Activated naive CD4-positive, alpha-beta T cell treated with anti-CD3 and anti-CD28 coated beads, Interleukin-2, amount 50 U/mL, for 72 hours (primary cell): ENCODE measurements around the gene LPAR5. TPM values are rescaled to one million over a fixed set of nuclear protein-coding genes. Genes with fewer than 3 reads are reported as not detected.

Experiments
- ATAC-seq, 2 donors: fragments of 150-1000 bp; cut with Tn5 transposase; 2 replicates each; pipeline ENCODE4 v1.10.0; 2021; ENCODE audit warnings: mild to moderate bottlenecking in 2 of 2, moderate library complexity in 2 of 2
- DNase-seq, 2 donors: peaks; one replicate each; pipeline ENCODE4 v3.0.0; 2021 to 2022; ENCODE audit warnings: low spot score in 2 of 2
- H3K27ac Mint-ChIP-seq, 2 donors: one replicate each; pipeline ENCODE4 v1.8.0; 2022; ENCODE audit warnings: mild to moderate bottlenecking in 2 of 2, mixed read lengths in 2 of 2
- H3K36me3 Mint-ChIP-seq, 2 donors: one replicate each; pipeline ENCODE4 v1.8.0; 2022; ENCODE audit warnings: mixed read lengths in 2 of 2
- H3K9me3 Mint-ChIP-seq, 2 donors: one replicate each; pipeline ENCODE4 v1.8.0; 2022; ENCODE audit warnings: mixed read lengths in 2 of 2
- total RNA-seq, 2 donors: library from RNA; stranded (reverse); gene quantifications; one replicate each; pipeline ENCODE4 v1.2.3, GENCODE V29; 2022

Gene LPAR5
- total RNA-seq, 2 donors from 2014 or later: 2.8 to 5.1 TPM

- H3K36me3 Mint-ChIP-seq: peaks cover 12 to 43% of the 10 kb centered on the region in 2 donors
- DNase-seq (no peak), ATAC-seq (no peak)
- H3K9me3 Mint-ChIP-seq: peaks cover 6 to 16% of the 10 kb centered on the region in 2 donors
- H3K27ac Mint-ChIP-seq: no peak overlapping the region
Observed at GRCh38 chr12:6644903-6645302, 9.1 kb upstream of the LPAR5 start.

- Mint-ChIP-seq H3K9me3 (peaks cover 6 to 16% of the 10 kb centered on the region in 2 donors), H3K36me3 (peaks cover 12 to 43% of the 10 kb centered on the region in 2 donors), H3K27ac (no peak overlapping the region)
- no peak for DNase-seq
- no peak for ATAC-seq
Observed at GRCh38 chr12:6644257-6644596, 8.5 kb upstream of the LPAR5 start.

- H3K9me3 Mint-ChIP-seq: peaks cover 6 to 16% of the 10 kb centered on the region in 2 donors
- H3K36me3 Mint-ChIP-seq: peaks cover 12 to 43% of the 10 kb centered on the region in 2 donors
- H3K27ac Mint-ChIP-seq: no peak overlapping the region
- ATAC-seq: no peak
- DNase-seq: no peak
Observed at GRCh38 chr12:6643569-6644256, 8.0 kb upstream of the LPAR5 start.

- DNase-seq: no peak
- H3K36me3 Mint-ChIP-seq: peaks cover 6 to 28% of the 10 kb centered on the region in 2 donors
- no peak for ATAC-seq
- no peak overlapping the region for H3K27ac Mint-ChIP-seq
- peaks cover 6 to 16% of the 10 kb centered on the region in 2 donors for H3K9me3 Mint-ChIP-seq
Observed at GRCh38 chr12:6641131-6641530, 5.4 kb upstream of the LPAR5 start.

GRCh38 chr12:6640497-6640896, 4.7 kb upstream of the LPAR5 start:
- no peak for ATAC-seq
- peaks cover 6 to 28% of the 10 kb centered on the region in 2 donors for H3K36me3 Mint-ChIP-seq
- H3K9me3 Mint-ChIP-seq: peaks cover 6 to 16% of the 10 kb centered on the region in 2 donors
- peak overlapping the region in 1 of 2 donors; percentile 11 for H3K27ac Mint-ChIP-seq
- no peak for DNase-seq

- Mint-ChIP-seq H3K9me3 (peaks cover 1 to 8% of the 10 kb centered on the region in 2 donors), H3K36me3 (peaks cover 3 to 16% of the 10 kb centered on the region in 2 donors), H3K27ac (no peak overlapping the region)
- DNase-seq (no peak), ATAC-seq (no peak)
Observed at GRCh38 chr12:6639151-6639801, 3.5 kb upstream of the LPAR5 start.

GRCh38 chr12:6638305-6638704, 2.5 kb upstream of the LPAR5 start:
- no peak for ATAC-seq
- peaks cover 0 to 6% of the 10 kb centered on the region in 2 donors for H3K36me3 Mint-ChIP-seq
- H3K27ac Mint-ChIP-seq: peak overlapping the region; percentile 17 to 44
- peaks cover 0 to 5% of the 10 kb centered on the region in 2 donors for H3K9me3 Mint-ChIP-seq
- DNase-seq: no peak

- ATAC-seq: peak; percentile 67 to 85
- H3K36me3 Mint-ChIP-seq: peaks cover 0 to 5% of the 10 kb centered on the region in 2 donors
- H3K9me3 Mint-ChIP-seq: no peaks in the 10 kb centered on the region
- no peak for DNase-seq
- peak overlapping the region in 1 of 2 donors; percentile 24 for H3K27ac Mint-ChIP-seq
Observed at GRCh38 chr12:6635375-6635855, 344 bp downstream of the LPAR5 start.

GRCh38 chr12:6632026-6632983, 3.5 kb downstream of the LPAR5 start:
- peak; percentile 60 to 75 for ATAC-seq
- H3K9me3 Mint-ChIP-seq: no peaks in the 10 kb centered on the region
- peak overlapping the region; percentile 98 to 99 for H3K27ac Mint-ChIP-seq
- H3K36me3 Mint-ChIP-seq: peaks cover 0 to 5% of the 10 kb centered on the region in 2 donors
- peak in 1 of 2 donors; percentile 48 for DNase-seq

GRCh38 chr12:6631549-6631961, 4.2 kb downstream of the LPAR5 start:
- Mint-ChIP-seq H3K36me3 (peaks cover 0 to 5% of the 10 kb centered on the region in 2 donors), H3K27ac (peak overlapping the region; percentile 98 to 99), H3K9me3 (no peaks in the 10 kb centered on the region)
- ATAC-seq: peak; percentile 34 to 51
- no peak for DNase-seq

GRCh38 chr12:6630736-6631135, 5.0 kb downstream of the LPAR5 start:
- ATAC-seq (no peak), DNase-seq (no peak)
- H3K9me3 Mint-ChIP-seq: no peaks in the 10 kb centered on the region
- H3K27ac Mint-ChIP-seq: peak overlapping the region; percentile 98 to 99
- H3K36me3 Mint-ChIP-seq: peaks cover 0 to 5% of the 10 kb centered on the region in 2 donors

- no peaks in the 10 kb centered on the region for H3K9me3 Mint-ChIP-seq
- peak overlapping the region; percentile 70 to 75 for H3K27ac Mint-ChIP-seq
- peaks cover 0 to 5% of the 10 kb centered on the region in 2 donors for H3K36me3 Mint-ChIP-seq
- DNase-seq (no peak), ATAC-seq (peak; percentile 59 to 66)
Observed at GRCh38 chr12:6627616-6628015, 8.1 kb downstream of the LPAR5 start.

- no peaks in the 10 kb centered on the region for H3K9me3 Mint-ChIP-seq
Observed at GRCh38 chr12:6626654-6627283, 9.0 kb downstream of the LPAR5 start.

GRCh38 chr12:6620885-6621274, 14.9 kb downstream of the LPAR5 start:
- Mint-ChIP-seq H3K9me3 (no peaks in the 10 kb centered on the region), H3K36me3 (peaks cover 0 to 6% of the 10 kb centered on the region in 2 donors), H3K27ac (peak overlapping the region in 1 of 2 donors; percentile 41)
- DNase-seq (no peak), ATAC-seq (no peak)

More at GRCh38 chr12:6626654-6627283, 9.0 kb downstream of the LPAR5 start:
- no peaks in the 10 kb centered on the region for H3K36me3 Mint-ChIP-seq
- DNase-seq: no peak
- peak in 1 of 2 donors; percentile 44 for ATAC-seq
- H3K27ac Mint-ChIP-seq: peak overlapping the region; percentile 39 to 70

- ATAC-seq: peak; percentile 83 to 91
- peak; percentile 59 to 68 for DNase-seq
- no peaks in the 10 kb centered on the region for H3K9me3 Mint-ChIP-seq
- H3K27ac Mint-ChIP-seq: peak overlapping the region in 1 of 2 donors; percentile 41
- H3K36me3 Mint-ChIP-seq: peaks cover 0 to 6% of the 10 kb centered on the region in 2 donors
Observed at GRCh38 chr12:6620137-6620884, 15.4 kb downstream of the LPAR5 start.
